IPS-11a (cell line): ENCODE measurements around the gene CIC.

Source experiments
- H3K4me3 ChIP-seq: one replicate; pipeline ENCODE4 v1.5.1; 2013; ENCODE audit warnings: low read depth, low read length, control low read depth

The CIC gene

GRCh38 chr19:42303876-42304275, 34.8 kb downstream of the CIC start:
- no peak overlapping the region for H3K4me3 ChIP-seq

- H3K4me3 ChIP-seq = no peak overlapping the region
Observed at GRCh38 chr19:42306646-42307045, 37.6 kb downstream of the CIC start.

DNA sequence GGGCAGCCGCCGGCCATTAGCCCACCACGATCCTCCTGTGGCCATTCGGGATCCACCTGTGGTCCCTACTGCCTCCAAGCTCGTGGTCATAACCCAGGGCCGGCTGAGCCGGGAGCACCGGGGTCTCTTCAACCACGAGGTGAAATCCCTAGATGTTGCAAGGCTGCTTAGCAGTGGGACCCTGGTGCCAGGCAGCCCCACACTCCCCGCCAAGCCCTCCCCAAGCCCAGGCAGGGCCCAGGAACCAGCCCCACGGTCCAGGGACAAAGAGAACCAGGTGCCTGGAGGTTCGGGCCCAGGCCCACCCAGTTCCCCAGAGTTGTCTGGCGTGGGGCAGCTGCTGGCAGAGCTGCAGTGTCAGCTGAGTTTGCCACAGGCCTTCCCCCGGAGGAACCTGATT, 40.6 kb downstream of the CIC start:
- no peak overlapping the region for H3K4me3 ChIP-seq

DNA sequence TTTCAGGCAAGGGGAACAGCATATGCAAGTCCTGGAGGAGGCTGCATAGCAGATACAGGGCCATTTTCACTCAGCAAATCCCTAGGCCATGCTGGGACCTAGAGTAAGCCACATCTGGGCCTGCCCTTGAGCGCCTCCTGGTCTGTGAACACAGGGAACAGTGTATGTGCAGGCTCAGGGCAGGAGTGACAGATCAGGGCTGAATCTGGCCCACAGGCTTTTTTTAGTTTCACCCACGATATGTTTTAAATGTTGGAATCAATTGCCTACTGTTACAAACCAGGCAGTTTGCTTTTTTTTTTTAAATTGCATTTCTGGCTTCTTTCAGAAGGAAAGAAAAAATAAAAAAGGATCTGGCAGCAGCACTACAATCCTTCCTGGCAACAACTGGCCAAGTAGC, 42.6 kb downstream of the CIC start:
- H3K4me3 ChIP-seq = no peak overlapping the region

DNA sequence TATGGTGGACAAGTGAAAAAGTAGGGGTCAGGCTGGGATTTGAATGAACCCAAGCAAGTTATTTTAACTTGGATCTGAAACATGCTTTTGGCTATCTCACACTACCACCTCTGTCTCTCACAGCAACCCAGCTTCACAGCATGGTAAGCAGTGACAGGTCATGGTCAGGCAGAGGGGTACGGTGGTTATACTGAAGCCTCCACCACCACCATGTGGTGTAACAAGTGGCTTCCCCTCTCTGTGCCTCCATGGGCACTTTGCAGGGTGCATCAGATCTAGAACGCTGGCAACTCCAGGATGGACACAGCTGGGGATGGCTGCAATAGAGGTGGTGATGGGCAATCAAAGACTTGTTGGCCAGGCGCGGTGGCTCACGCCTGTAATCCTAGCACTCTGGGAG, 43.3 kb downstream of the CIC start:
- no peak overlapping the region for H3K4me3 ChIP-seq

GRCh38 chr19:42313096-42313839, 44.2 kb downstream of the CIC start, which contains the start of gene TMEM145:
Gene TMEM145, plus strand, starts transcription at chr19:42313309. Its CDS starts 68 bp downstream, at chr19:42313377.
- peak within 1 kb of the TSS; percentile 58 for H3K4me3 ChIP-seq

DNA sequence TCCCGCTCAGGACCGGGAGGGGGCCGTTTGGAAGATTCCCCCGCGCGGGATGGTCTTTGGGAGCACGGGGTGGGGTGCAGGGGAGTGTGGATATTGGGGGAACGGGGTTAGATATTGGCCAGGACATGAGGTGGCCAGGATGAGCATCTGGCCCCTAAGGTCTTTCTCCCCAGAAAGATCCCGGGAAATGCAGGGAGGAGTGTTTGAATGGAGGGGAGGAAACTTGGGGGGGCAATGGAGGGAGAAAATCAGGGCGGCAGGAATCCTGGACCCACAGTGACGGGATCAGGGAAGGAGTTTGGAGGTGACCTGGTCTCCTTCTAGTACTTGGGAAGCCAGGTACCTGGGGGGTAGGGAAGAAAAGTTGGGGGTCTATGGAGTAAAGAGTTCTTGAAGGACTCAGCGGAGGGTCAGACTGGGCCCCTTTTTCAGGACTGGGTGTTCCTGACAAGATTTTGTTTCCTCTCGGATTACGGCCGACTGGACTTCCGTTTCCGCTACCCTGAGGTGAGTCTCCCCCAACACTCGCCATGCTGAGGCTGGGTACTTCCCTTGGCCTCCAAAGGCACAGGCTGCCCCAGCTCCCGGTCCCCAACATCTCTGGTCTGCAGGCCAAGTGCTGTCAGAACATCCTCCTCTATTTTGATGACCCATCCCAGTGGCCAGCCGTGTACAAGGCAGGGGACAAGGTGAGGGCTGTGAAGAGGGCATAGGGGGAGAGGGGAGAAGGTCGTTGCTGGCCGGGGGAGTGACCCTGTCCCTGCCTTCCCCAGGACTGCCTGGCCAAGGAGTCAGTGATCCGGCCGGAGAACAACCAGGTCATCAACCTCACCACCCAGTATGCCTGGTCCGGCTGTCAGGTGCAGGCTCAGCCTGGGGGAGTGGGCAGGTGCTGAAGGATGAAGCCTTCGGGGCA, 45.0 kb downstream of the CIC start:
- H3K4me3 ChIP-seq = peak overlapping the region; percentile 58

DNA sequence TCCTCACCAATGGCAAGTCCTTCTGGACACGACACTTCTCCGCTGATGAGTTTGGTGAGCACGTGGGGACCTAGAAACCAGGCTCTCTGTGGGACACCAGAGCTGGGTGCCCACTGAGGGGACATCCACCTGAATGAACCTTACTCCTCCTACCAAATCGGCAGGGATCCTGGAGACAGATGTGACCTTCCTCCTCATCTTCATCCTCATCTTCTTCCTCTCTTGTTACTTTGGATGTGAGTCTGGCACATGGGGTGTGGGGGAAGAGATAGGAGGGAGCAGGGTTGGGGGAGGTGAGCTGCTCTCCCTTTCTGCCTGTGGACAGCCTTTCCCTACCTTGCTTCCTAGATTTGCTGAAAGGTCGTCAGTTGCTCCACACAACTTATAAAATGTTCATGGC, 46.0 kb downstream of the CIC start:
- no peak overlapping the region for H3K4me3 ChIP-seq

GRCh38 chr19:42316223-42317211, 47.5 kb downstream of the CIC start:
- H3K4me3 ChIP-seq = no peak overlapping the region

DNA sequence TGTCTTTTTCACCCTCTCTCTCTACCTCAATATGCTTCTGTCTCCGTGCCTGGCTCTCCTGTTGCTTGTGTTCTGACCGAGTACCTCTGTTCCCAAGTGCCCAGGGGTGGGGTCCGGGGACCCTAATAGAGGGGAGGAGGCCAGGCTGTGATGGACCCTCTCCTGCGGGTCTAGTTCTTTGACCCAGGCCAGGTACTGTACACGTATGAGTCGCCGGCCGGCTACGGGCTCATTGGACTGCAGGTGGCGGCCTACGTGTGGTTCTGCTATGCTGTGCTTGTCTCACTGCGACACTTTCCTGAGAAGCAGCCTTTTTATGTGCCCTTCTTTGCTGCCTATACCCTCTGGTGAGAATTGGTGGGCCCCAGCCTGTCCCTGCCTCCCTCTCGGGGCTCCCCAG, 48.5 kb downstream of the CIC start:
- no peak overlapping the region for H3K4me3 ChIP-seq

DNA sequence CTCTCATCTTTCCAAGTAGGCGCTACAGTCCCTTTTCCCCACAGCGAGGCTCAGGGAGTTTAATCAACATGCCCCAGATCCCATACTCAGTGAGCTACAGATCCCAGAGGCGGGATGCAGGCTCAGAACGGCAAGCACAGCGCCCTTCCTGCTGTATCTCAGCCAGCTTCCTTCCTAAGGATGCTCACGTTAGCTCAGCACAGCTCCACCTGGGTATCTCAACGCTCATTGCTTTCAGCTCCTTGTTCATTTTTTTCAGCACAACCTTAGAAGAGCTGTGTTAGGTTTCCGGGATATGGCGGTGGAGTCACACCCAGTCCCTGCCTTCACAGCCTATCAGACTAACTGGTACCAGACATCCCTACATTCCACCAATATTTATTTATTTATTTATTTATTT, 53.3 kb downstream of the CIC start:
- no peak overlapping the region for H3K4me3 ChIP-seq

GRCh38 chr19:42323473-42323851, 54.4 kb downstream of the CIC start:
- H3K4me3 ChIP-seq = peak overlapping the region; percentile 2

DNA sequence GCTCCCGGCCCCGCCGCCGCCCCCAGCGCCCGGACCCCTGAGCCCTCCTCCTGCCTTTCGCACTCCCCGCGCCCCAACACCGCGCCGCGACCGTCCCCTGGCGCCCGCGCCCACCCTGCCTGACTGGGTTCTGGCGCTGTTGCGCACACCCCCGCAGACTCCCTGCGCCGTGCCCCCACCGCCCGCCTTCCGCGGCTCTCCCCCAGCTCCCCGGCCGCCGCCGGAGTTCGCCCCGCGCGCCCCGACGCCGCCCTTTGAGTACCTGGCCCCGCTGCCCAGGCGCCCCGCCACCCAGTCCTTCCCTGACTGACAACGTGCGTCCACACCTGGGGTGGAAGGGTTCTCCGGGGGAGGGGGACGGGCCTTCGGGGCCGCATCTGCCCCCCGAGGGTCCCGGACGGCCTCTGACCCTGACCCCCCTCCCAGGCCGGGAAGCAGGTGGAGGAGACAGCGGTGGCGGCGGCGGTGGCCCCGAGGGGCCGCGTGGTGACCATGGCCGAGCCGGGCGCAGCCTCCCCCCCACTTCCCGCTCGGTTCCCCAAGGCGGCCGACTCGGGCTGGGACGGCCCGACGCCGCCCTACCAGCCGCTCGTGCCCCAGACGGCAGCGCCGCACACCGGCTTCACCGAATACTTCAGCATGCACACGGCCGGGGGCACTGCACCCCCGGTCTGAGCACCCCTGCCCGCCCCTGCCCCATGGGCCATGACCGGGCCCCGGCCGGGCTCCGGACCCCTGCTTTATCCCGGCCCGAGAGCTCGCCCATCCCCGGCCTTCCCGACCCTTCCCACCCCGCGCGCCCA, 55.0 kb downstream of the CIC start:
- peak overlapping the region; percentile 35 for H3K4me3 ChIP-seq

- peak overlapping the region; percentile 18 for H3K4me3 ChIP-seq
Observed at GRCh38 chr19:42324655-42325307, 55.7 kb downstream of the CIC start.

GRCh38 chr19:42325308-42325895, 56.4 kb downstream of the CIC start, which contains the start of gene MEGF8:
Gene MEGF8, plus strand, starts transcription at chr19:42325635. Its CDS starts 609 bp downstream, at chr19:42326244.
- peak within 1 kb of the TSS; percentile 88 for H3K4me3 ChIP-seq

- peak overlapping the region; percentile 88 for H3K4me3 ChIP-seq
Observed at GRCh38 chr19:42325896-42326771, 57.1 kb downstream of the CIC start.

DNA sequence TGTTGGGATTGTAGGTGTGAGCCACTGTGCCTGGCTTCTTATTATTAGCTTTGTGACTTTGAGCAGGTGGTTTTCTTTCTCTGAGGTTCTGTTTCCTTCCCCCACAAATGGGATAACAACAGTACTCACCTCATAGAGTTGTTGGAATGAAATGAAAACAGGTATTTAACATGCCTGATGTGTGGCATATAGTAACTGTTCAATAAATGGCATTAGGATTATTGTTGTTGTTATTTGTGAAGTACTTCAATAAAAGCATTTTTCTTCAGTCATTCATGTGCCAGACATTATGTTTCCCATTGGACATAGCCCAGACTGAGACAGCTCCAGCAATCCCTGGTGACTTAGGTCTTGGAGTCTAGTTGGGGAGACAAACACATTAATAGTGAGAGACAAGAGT, 57.9 kb downstream of the CIC start:
- no peak overlapping the region for H3K4me3 ChIP-seq

DNA sequence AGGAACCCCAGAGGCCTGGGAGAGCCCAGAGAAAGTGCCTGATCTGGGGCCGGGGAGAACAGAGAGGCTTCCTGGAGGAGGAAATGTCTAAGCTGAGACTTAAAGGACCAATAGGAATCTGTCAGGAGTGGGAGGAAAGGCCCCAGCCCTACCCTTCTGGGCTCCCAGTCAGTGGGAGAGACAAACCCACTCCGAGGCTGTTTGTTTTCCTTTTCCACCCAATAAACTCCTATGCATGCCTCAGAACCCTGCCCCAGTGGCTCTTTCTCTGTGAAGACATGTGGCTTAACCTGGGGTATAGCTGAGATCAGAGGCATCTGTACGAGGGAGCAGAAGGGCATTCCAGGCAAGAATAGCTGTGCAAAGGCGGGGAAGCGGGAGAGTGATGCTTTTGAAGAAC, 58.3 kb downstream of the CIC start:
- H3K4me3 ChIP-seq = no peak overlapping the region
